Body of pancreas (tissue), 4 donors: ENCODE results near the gene SMARCB1.

Experiments
- CTCF ChIP-seq, 7 experiments: fragments of 450-650 bp in 4 of 7; fragments of 200-600 bp in 3 of 7; sonication (generic) in 3 of 7; IDR thresholded peaks; one replicate each; pipeline ENCODE4 v1.5.1; 2016 to 2019; ENCODE audit warnings: antibody characterized with exemption in 7 of 7
- POLR2A ChIP-seq, 3 donors: fragments of 450-650 bp; IDR thresholded peaks; one replicate each; pipeline ENCODE4 v1.6.1; 2016; ENCODE audit warnings: antibody characterized with exemption in 3 of 3, mild to moderate bottlenecking in 2 of 3

- TF ChIP-seq CTCF (IDR thresholded peaks at IDR 0.05) (no peak), POLR2A (IDR thresholded peaks at IDR 0.05) (no peak)
These were observed 50.1 kb downstream of the SMARCB1 start for GRCh38 chr22:23836692-23837495.
